Prostate gland (tissue), 2 donors: ENCODE data around the gene DBH.

Experiments used
- CTCF ChIP-seq, 4 experiments: fragments of 200-600 bp in 2 of 4; fragments of 450-650 bp in 2 of 4; sonication (generic) in 2 of 4; IDR thresholded peaks; 1 replicate in 3 of 4; 2 replicates in 1 of 4; pipeline ENCODE4 v1.5.1; 2016 to 2019; ENCODE audit warnings: antibody characterized with exemption in 4 of 4, mild to moderate bottlenecking in 2 of 4, moderate library complexity in 2 of 4
- POLR2A ChIP-seq: fragments of 450-650 bp; IDR thresholded peaks from one replicate; pipeline ENCODE4 v1.6.1; 2016; ENCODE audit warnings: antibody characterized with exemption, mild to moderate bottlenecking
- POLR2AphosphoS5 ChIP-seq: sonication (generic); formaldehyde crosslinking; IDR thresholded peaks from one replicate; pipeline ENCODE4 v1.6.1; 2017; ENCODE audit warnings: antibody characterized with exemption

GRCh38 chr9:133645021-133645765 is 9.0 kb downstream of the DBH start:
- TF ChIP-seq POLR2A: no peak
- no peak for TF ChIP-seq CTCF (IDR thresholded peaks at IDR 0.05)
- no peak for TF ChIP-seq POLR2AphosphoS5
